ENCODE data around the gene PTPRE. TPM values are rescaled to one million over a fixed set of nuclear protein-coding genes. Genes with fewer than 3 reads are reported as not detected.
A peak's percentile ranks its signal among the peaks of the same experiment; 100 is the strongest.

PTPRE gene
- total RNA-seq, 3 donors from 2014 or later (not counting 1 experiment from before 2014, with no cell fraction given): 274 to 280 (median 275) TPM

DNA sequence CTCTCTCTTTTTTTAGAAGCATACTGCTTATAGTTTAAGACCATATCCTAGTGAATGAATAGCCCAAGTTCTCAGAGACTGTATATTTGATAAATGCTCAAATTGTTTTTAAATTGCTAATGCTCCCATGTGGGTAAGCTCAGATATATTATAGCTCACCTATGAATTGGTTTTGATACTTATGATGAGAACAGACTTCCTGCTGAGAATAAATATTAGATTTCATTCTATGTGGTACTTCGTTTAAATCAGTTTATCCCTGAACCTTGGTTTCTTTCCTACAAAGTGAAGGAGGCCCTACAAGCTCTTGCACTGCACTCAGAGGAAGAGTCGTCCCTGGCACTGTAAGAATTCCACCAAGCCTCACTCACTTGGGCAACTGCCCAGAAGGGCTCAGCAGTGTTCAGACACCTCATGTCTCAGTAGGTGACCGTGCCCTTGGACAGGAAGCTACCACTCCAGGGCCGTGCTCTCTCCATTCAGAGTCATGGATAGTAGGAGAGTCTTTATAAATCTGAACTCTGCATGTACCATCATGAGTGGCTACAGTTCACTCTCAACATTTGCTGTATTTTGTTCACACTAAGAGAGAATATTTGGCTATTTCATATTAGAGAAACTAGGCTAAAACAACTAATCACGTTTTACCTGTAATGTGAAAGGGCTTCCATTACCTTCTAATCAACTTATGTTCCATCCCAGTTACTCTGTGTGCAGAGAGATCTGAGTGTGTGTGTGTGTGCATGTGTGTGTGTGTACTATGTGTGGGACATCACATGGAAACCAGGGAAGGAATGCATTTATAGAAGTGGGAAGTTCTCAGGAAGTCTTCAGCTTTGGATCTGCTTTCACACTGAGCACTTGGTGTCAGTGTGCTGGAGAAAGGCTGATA, 93.8 kb downstream of the PTPRE start:
- Mint-ChIP-seq H3K36me3 (no peaks in the 10 kb centered on the region), H3K27ac (no peak overlapping the region), H3K27me3 (ENCODE audit: low read depth in 2 of 2) (peaks cover 21 to 36% of the 10 kb centered on the region in 2 donors), H3K4me3 (no peak overlapping the region), H3K4me1 (peaks cover 0 to 7% of the 10 kb centered on the region in 2 donors), H3K9me3 (no peaks in the 10 kb centered on the region)
- intact Hi-C loops (cut with micrococcal nuclease): no loop called here
- TF ChIP-seq, protein P1, sequence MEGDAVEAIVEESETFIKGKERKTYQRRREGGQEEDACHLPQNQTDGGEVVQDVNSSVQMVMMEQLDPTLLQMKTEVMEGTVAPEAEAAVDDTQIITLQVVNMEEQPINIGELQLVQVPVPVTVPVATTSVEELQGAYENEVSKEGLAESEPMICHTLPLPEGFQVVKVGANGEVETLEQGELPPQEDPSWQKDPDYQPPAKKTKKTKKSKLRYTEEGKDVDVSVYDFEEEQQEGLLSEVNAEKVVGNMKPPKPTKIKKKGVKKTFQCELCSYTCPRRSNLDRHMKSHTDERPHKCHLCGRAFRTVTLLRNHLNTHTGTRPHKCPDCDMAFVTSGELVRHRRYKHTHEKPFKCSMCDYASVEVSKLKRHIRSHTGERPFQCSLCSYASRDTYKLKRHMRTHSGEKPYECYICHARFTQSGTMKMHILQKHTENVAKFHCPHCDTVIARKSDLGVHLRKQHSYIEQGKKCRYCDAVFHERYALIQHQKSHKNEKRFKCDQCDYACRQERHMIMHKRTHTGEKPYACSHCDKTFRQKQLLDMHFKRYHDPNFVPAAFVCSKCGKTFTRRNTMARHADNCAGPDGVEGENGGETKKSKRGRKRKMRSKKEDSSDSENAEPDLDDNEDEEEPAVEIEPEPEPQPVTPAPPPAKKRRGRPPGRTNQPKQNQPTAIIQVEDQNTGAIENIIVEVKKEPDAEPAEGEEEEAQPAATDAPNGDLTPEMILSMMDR (IDR thresholded peaks at IDR 0.05): no peak
- Histone ChIP-seq H3K27ac (ENCODE audit: low read length) (no peak overlapping the region), H3K9me3 (ENCODE audit: control insufficient read depth, insufficient read depth, low read length) (no peaks in the 10 kb centered on the region), H3K27me3 (ENCODE audit: control insufficient read depth, insufficient read depth, low read length) (no peaks in the 10 kb centered on the region), H3K4me3 (ENCODE audit: low read length) (no peak overlapping the region), H3K36me3 (ENCODE audit: control insufficient read depth, insufficient read depth, low read length) (no peaks in the 10 kb centered on the region), H3K4me1 (ENCODE audit: control insufficient read depth, insufficient read depth, low read length) (no peaks in the 10 kb centered on the region)
- WGBS (ENCODE audit: insufficient coverage): 93% methylated on average over 4 of the region's 5 CpGs
- ATAC-seq: no peak
- no peak for DNase-seq

DNA sequence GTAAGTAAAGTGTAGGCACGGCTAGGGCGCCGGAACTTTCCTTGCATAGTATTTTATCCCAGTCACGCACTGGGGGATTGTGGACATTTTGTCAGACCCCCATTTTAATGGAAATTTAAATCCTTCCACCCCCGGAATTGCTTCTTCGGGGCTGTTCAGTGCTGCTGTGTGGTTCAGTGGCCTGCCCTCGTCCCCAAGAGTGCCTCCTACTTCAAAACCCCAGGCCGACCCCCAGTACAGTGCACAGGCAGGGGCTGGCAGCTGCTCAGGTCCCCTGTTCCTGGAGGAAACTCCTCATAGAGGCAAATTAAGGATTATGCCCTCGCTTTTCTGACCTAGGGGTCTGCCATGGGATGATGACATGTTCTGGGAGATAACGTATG, 94.5 kb downstream of the PTPRE start:
- Mint-ChIP-seq H3K9me3 (no peaks in the 10 kb centered on the region), H3K4me1 (peaks cover 0 to 7% of the 10 kb centered on the region in 2 donors), H3K4me3 (no peak overlapping the region), H3K27me3 (ENCODE audit: low read depth in 2 of 2) (peaks cover 24 to 36% of the 10 kb centered on the region in 2 donors), H3K36me3 (no peaks in the 10 kb centered on the region), H3K27ac (no peak overlapping the region)
- Histone ChIP-seq H3K4me1 (ENCODE audit: control insufficient read depth, insufficient read depth, low read length) (no peaks in the 10 kb centered on the region), H3K27me3 (ENCODE audit: control insufficient read depth, insufficient read depth, low read length) (no peaks in the 10 kb centered on the region), H3K27ac (ENCODE audit: low read length) (no peak overlapping the region), H3K4me3 (ENCODE audit: low read length) (no peak overlapping the region), H3K9me3 (ENCODE audit: control insufficient read depth, insufficient read depth, low read length) (no peaks in the 10 kb centered on the region), H3K36me3 (ENCODE audit: control insufficient read depth, insufficient read depth, low read length) (no peaks in the 10 kb centered on the region)
- TF ChIP-seq, protein P1 (IDR thresholded peaks at IDR 0.05): no peak
- DNase-seq (no peak), ATAC-seq (no peak)
- 84% methylated on average over 10 of the region's 10 CpGs for WGBS (ENCODE audit: insufficient coverage)
- intact Hi-C loops (cut with micrococcal nuclease): no loop called here

DNA sequence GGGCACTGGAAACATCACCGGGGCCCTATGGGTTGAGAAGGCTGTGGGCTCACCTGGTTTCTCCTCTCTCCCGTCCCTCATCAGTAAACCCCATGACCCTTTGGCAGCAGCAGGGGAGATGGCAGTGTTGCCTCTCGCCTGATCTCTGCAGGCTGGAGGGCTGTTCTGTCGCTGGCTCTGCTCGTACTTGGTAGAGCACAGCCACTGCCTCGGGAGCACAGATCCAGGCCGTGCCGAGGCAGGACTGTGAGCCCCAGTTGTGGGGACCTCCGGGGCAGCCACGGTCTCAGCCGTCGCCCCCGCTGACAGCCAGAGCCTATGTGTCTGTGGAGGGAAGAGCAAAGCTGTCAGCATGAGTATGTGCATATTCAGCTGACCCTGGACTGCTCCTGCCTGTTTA, 94.9 kb downstream of the PTPRE start:
- Histone ChIP-seq H3K4me1 (ENCODE audit: control insufficient read depth, insufficient read depth, low read length) (no peaks in the 10 kb centered on the region), H3K36me3 (ENCODE audit: control insufficient read depth, insufficient read depth, low read length) (no peaks in the 10 kb centered on the region), H3K27me3 (ENCODE audit: control insufficient read depth, insufficient read depth, low read length) (no peaks in the 10 kb centered on the region), H3K4me3 (ENCODE audit: low read length) (no peak overlapping the region), H3K27ac (ENCODE audit: low read length) (no peak overlapping the region), H3K9me3 (ENCODE audit: control insufficient read depth, insufficient read depth, low read length) (no peaks in the 10 kb centered on the region)
- Mint-ChIP-seq H3K27me3 (ENCODE audit: low read depth in 2 of 2) (peaks cover 24 to 36% of the 10 kb centered on the region in 2 donors), H3K4me3 (no peak overlapping the region), H3K9me3 (no peaks in the 10 kb centered on the region), H3K27ac (peak overlapping the region in 1 of 2 donors; percentile 12), H3K36me3 (no peaks in the 10 kb centered on the region), H3K4me1 (peaks cover 0 to 7% of the 10 kb centered on the region in 2 donors)
- intact Hi-C loops (cut with micrococcal nuclease): no loop called here
- 86% methylated on average over 13 of the region's 13 CpGs for WGBS (ENCODE audit: insufficient coverage)
- ATAC-seq (no peak), DNase-seq (no peak)
- TF ChIP-seq, protein P1 (IDR thresholded peaks at IDR 0.05): no peak
